Upper lobe of left lung (tissue), 4 donors: ENCODE results near the gene TMEM198.

Experiments used
- EP300 ChIP-seq, 4 donors: sonication (generic); formaldehyde crosslinking; IDR thresholded peaks; one replicate each; pipeline ENCODE4 v1.5.1; 2017; ENCODE audit warnings: antibody characterized with exemption in 4 of 4, control low read depth in 2 of 4
- POLR2AphosphoS5 ChIP-seq, 2 donors: sonication (generic); formaldehyde crosslinking; IDR thresholded peaks; one replicate each; pipeline ENCODE4 v1.5.1; 2017; ENCODE audit warnings: antibody characterized with exemption in 2 of 2
- TF ChIP-seq, protein P1 (sequence below), 6 experiments: fragments of 450-650 bp in 4 of 6; fragments of 200-600 bp in 2 of 6; sonication (generic) in 2 of 6; IDR thresholded peaks; one replicate each; pipeline ENCODE4 v1.5.1; 2016 to 2019; ENCODE audit warnings: antibody characterized with exemption in 6 of 6

DNA sequence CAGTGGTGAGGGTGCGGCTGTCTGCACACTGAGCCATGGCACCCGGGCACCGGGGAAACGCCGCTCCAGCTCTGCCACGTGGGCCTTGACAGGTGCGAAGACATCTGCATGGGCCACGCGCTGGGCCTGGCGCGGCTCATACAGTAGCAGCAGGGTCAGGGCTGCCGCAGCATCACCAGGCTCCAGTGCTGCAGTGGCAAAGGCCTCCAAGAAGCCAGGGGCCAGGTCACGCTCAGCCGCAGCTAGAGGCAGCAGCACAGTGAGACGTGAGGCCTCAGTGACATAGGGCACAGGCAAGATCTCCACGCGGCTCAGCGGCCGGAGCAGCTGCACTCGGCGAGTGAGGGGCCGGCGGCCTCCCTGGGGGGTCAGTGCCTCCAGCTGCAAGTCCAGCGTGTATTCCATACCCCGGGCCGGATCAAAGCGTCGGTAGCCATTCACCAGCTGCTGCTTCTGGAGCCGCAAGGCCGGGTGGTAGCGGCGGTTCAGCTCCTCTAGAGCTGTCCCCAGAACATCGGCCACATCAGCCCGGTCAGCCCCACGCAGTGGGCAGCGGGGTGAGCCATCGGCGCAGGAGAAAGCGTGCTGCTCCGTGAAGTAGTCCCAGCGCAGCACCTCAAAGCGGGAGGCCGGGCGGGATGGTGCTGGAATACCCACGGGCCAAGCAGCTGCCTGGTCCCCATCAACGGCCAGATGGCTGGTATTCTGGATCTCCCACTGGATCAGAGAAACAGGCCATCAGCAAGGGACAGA is 3.7 kb upstream of the TMEM198 start:
- TF ChIP-seq, protein P1, sequence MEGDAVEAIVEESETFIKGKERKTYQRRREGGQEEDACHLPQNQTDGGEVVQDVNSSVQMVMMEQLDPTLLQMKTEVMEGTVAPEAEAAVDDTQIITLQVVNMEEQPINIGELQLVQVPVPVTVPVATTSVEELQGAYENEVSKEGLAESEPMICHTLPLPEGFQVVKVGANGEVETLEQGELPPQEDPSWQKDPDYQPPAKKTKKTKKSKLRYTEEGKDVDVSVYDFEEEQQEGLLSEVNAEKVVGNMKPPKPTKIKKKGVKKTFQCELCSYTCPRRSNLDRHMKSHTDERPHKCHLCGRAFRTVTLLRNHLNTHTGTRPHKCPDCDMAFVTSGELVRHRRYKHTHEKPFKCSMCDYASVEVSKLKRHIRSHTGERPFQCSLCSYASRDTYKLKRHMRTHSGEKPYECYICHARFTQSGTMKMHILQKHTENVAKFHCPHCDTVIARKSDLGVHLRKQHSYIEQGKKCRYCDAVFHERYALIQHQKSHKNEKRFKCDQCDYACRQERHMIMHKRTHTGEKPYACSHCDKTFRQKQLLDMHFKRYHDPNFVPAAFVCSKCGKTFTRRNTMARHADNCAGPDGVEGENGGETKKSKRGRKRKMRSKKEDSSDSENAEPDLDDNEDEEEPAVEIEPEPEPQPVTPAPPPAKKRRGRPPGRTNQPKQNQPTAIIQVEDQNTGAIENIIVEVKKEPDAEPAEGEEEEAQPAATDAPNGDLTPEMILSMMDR (IDR thresholded peaks at IDR 0.05) = no peak
- TF ChIP-seq EP300 (IDR thresholded peaks at IDR 0.05) = no peak
- TF ChIP-seq POLR2AphosphoS5 (IDR thresholded peaks at IDR 0.05) = no peak
